DND-41 (cell line): ENCODE results near the gene P4HB.

Experiments used
- CTCF ChIP-seq: IDR thresholded peaks from 2 replicates; pipeline ENCODE4 v1.5.1; 2012; ENCODE audit warnings: borderline replicate concordance, low read length, moderate library complexity, mild to moderate bottlenecking; ENCODE audit not compliant: poor library complexity, severe bottlenecking; ENCODE audit errors: extremely low read depth
- EZH2 ChIP-seq: IDR thresholded peaks from 3 replicates; pipeline ENCODE4 v1.6.1; 2012; ENCODE audit warnings: borderline replicate concordance, low read depth, mild to moderate bottlenecking, moderate library complexity, low read length, inconsistent platforms; ENCODE audit not compliant: severe bottlenecking

GRCh38 chr17:81867991-81868673 is 7.8 kb upstream of the P4HB start:
- TF ChIP-seq CTCF (no peak), EZH2 (no peak)
